ENCODE data around the gene SLC38A5. TPM values are rescaled to one million over a fixed set of nuclear protein-coding genes. Genes with fewer than 3 reads are reported as not detected.
A peak's percentile ranks its signal among the peaks of the same experiment; 100 is the strongest.

Gene SLC38A5
- total and polyA plus RNA-seq, 9 of the 15 experiments (the other 6 are each of a cell fraction or from before 2014, with no cell fraction given), result 9.3 to 228 (median 142) TPM

GRCh38 chrX:48475774-48476577, 5.9 kb upstream of the SLC38A5 start, which contains the start of gene FTSJ1 (continued):
- TF ChIP-seq ZFP91 (CRISPR knock-in tag; IDR thresholded peaks at IDR 0.05) (no peak), E2F1 (CRISPR knock-in tag; IDR thresholded peaks at IDR 0.05) (peak; percentile 63; the same call in 1 of the 2 replicates), ASH1L (IDR thresholded peaks at IDR 0.05; ENCODE audit: borderline replicate concordance, low read depth, partially characterized antibody) (no peak), ARHGAP35 (IDR thresholded peaks at IDR 0.05; ENCODE audit: partially characterized antibody) (no peak), ZNF224 (CRISPR knock-in tag; IDR thresholded peaks at IDR 0.05) (no peak), ZNF318 (IDR thresholded peaks at IDR 0.05; ENCODE audit: borderline replicate concordance in 1 of 2, low read depth in 1 of 2) (no peak), FOXA1 (IDR thresholded peaks at IDR 0.05; ENCODE audit: borderline replicate concordance) (no peak), ZNF609 (CRISPR knock-in tag; IDR thresholded peaks at IDR 0.05; ENCODE audit: borderline replicate concordance) (no peak), POLR3A (IDR thresholded peaks at IDR 0.05; ENCODE audit: borderline replicate concordance, extremely low read depth, insufficient read depth, insufficient read length) (no peak)

Data from K562 (cell line).